NCI-H1417 (cell line): ENCODE results near the gene PIGZ.

ENCODE experiments used
- DNase-seq, 3 experiments: peaks; one replicate each; lab custom pipeline; 2025; lab: John Stamatoyannopoulos, UW

Gene PIGZ

GRCh38 chr3:196968233-196969133 lies at the start of gene PIGZ:
PIGZ (minus strand) TSS chr3:196968833; CDS start chr3:196952031, 16,802 bp downstream.
- DNase-seq = peak; percentile 34 to 60 (median 57)

GRCh38 chr3:197017003-197017402 lies 48.4 kb upstream of the PIGZ start:
- no peak for DNase-seq

GRCh38 chr3:197015790-197016736 lies 47.4 kb upstream of the PIGZ start:
- DNase-seq = no peak

- no peak for DNase-seq
Measured at GRCh38 chr3:197014942-197015575, 46.4 kb upstream of the PIGZ start.

- DNase-seq = no peak
Measured at GRCh38 chr3:197014024-197014423, 45.4 kb upstream of the PIGZ start.

- DNase-seq = no peak
Measured at GRCh38 chr3:197012540-197012883, 43.9 kb upstream of the PIGZ start.

GRCh38 chr3:197011780-197012539 lies 43.3 kb upstream of the PIGZ start:
- no peak for DNase-seq

- peak in 1 of 3 experiments; percentile 27 for DNase-seq
Measured at GRCh38 chr3:197010556-197011351, 42.1 kb upstream of the PIGZ start.

- DNase-seq = no peak
Measured at GRCh38 chr3:197009532-197010019, 40.9 kb upstream of the PIGZ start.

- DNase-seq = no peak
Measured at GRCh38 chr3:197008436-197009209, 40.0 kb upstream of the PIGZ start.

GRCh38 chr3:197007953-197008352 lies 39.3 kb upstream of the PIGZ start:
- DNase-seq = no peak

GRCh38 chr3:197007296-197007940 lies 38.8 kb upstream of the PIGZ start:
- DNase-seq = no peak

GRCh38 chr3:197006860-197007259 lies 38.2 kb upstream of the PIGZ start:
- DNase-seq = no peak

GRCh38 chr3:197006446-197006845 lies 37.8 kb upstream of the PIGZ start:
- no peak for DNase-seq

GRCh38 chr3:197003461-197004385 lies 35.1 kb upstream of the PIGZ start:
- peak in 2 of 3 experiments; percentile 84 to 86 for DNase-seq

- peak; percentile 66 to 94 (median 94) for DNase-seq
Measured at GRCh38 chr3:197002701-197003454, 34.2 kb upstream of the PIGZ start.
